A673 (cell line): ENCODE results near the gene CMTM8. TPM values are rescaled to one million over a fixed set of nuclear protein-coding genes. Genes with fewer than 3 reads are reported as not detected.

ENCODE experiments used
- BruUV-seq: library from RNA; stranded (reverse); fragments of 400-500 nt; replicated peaks from 2 replicates; lab custom pipeline; 2021; lab: Mats Ljungman, UMichigan
- CTCF ChIA-PET: fragments of 300-600 bp; sonication (Branson Sonifier 250); formaldehyde crosslinking; loops from one replicate; lab custom pipeline; 2022; ENCODE audit warnings: antibody characterized with exemption; lab: Charles Lee
- POLR2A ChIA-PET: fragments of 300-600 bp; sonication (Branson Sonifier 250); formaldehyde crosslinking; loops from one replicate; lab custom pipeline; 2022; ENCODE audit warnings: antibody characterized with exemption; ENCODE audit not compliant: low non-redundant PET; lab: Charles Lee
- DNase-seq: peaks from one replicate; pipeline ENCODE4 v3.0.0-alpha.2; 2015; ENCODE audit warnings: low spot score
- H3K27ac ChIP-seq: fragments of 200-600 bp; sonication (generic); 2 replicates; pipeline ENCODE4 v1.5.1; 2016; ENCODE audit warnings: mixed run types, low read depth, mild to moderate bottlenecking, mixed read lengths, antibody characterized with exemption, low read length; ENCODE audit not compliant: poor library complexity, severe bottlenecking
- H3K27me3 ChIP-seq: fragments of 200-600 bp; sonication (generic); replicated peaks from 2 replicates; pipeline ENCODE4 v1.6.1; 2017; ENCODE audit warnings: mixed run types, low read depth, mild to moderate bottlenecking, mixed read lengths, antibody characterized with exemption, low read length; ENCODE audit not compliant: insufficient read depth, poor library complexity
- H3K36me3 ChIP-seq: fragments of 200-600 bp; sonication (generic); 2 replicates; pipeline ENCODE4 v1.6.1; 2016; ENCODE audit warnings: mixed run types, mild to moderate bottlenecking, mixed read lengths, antibody characterized with exemption, low read length; ENCODE audit not compliant: insufficient read depth, poor library complexity, severe bottlenecking
- H3K4me1 ChIP-seq: fragments of 200-600 bp; sonication (generic); 2 replicates; pipeline ENCODE4 v1.6.1; 2017; ENCODE audit warnings: mixed run types, mild to moderate bottlenecking, mixed read lengths, antibody characterized with exemption, low read length; ENCODE audit not compliant: insufficient read depth, poor library complexity, severe bottlenecking
- H3K4me3 ChIP-seq: fragments of 200-600 bp; sonication (generic); 2 replicates; pipeline ENCODE4 v1.5.1; 2016; ENCODE audit warnings: low read depth, mixed run types, mild to moderate bottlenecking, mixed read lengths, low read length; ENCODE audit not compliant: poor library complexity, severe bottlenecking
- H3K9me3 ChIP-seq: fragments of 200-600 bp; sonication (generic); 2 replicates; pipeline ENCODE4 v1.6.1; 2016; ENCODE audit warnings: mixed run types, low read depth, mild to moderate bottlenecking, mixed read lengths, antibody characterized with exemption, low read length; ENCODE audit not compliant: poor library complexity, severe bottlenecking
- CTCF ChIP-seq: fragments of 300-800, 200-600 bp; sonication (generic); conservative IDR thresholded peaks from 2 replicates; pipeline ENCODE4 v1.5.1; 2017; ENCODE audit warnings: low read depth, mild to moderate bottlenecking, antibody characterized with exemption, low read length, moderate library complexity, mixed read lengths
- EZH2 ChIP-seq: fragments of 200-600 bp; sonication (generic); IDR thresholded peaks from 2 replicates; pipeline ENCODE4 v1.6.1; 2017; ENCODE audit warnings: borderline replicate concordance, low read depth, mild to moderate bottlenecking, mixed read lengths, antibody characterized with exemption, low read length; ENCODE audit not compliant: poor library complexity, severe bottlenecking
- intact Hi-C: fragments of 100-400 bp; cut with micrococcal nuclease; formaldehyde crosslinking; loops from one replicate; pipeline ENCODE4 v1.10.0; 2022; ENCODE audit not compliant: unreplicated experiment
- total RNA-seq: library from RNA; stranded (reverse); gene quantifications from 2 replicates; pipeline ENCODE4 v1.2.3, GENCODE V29; 2021

CMTM8 gene
- total RNA-seq, 1 experiment from 2014 or later, result 2.1 TPM

GRCh38 chr3:32412887-32413286 is 174.4 kb downstream of the CMTM8 start:
- Histone ChIP-seq H3K27me3 (peaks cover 26% of the 10 kb centered on the region), H3K4me3 (no peak overlapping the region), H3K27ac (no peak overlapping the region), H3K9me3 (no peaks in the 10 kb centered on the region), H3K4me1 (no peaks in the 10 kb centered on the region), H3K36me3 (no peaks in the 10 kb centered on the region)
- ChIA-PET POLR2A (no interaction called here), CTCF (no interaction called here)
- DNase-seq, result no peak
- intact Hi-C loops, result no loop called here
- TF ChIP-seq EZH2, result no peak
- no peak for TF ChIP-seq CTCF
- BruUV-seq, result no TSS peak

- BruUV-seq, result no TSS peak
- no peak for TF ChIP-seq CTCF
- TF ChIP-seq EZH2, result no peak
- Histone ChIP-seq H3K4me3 (no peak overlapping the region), H3K4me1 (no peaks in the 10 kb centered on the region), H3K36me3 (no peaks in the 10 kb centered on the region), H3K27me3 (peaks cover 37% of the 10 kb centered on the region), H3K27ac (no peak overlapping the region), H3K9me3 (no peaks in the 10 kb centered on the region)
- ChIA-PET CTCF (no interaction called here), POLR2A (no interaction called here)
- intact Hi-C loops, result no loop called here
- DNase-seq, result no peak
These were observed 175.5 kb downstream of the CMTM8 start for GRCh38 chr3:32413845-32414521.

GRCh38 chr3:32414522-32415202 is 176.2 kb downstream of the CMTM8 start:
- TF ChIP-seq EZH2 (no peak), CTCF (no peak)
- H3K4me3 ChIP-seq, result no peak overlapping the region
- no peak overlapping the region for H3K27ac ChIP-seq
- peaks cover 43% of the 10 kb centered on the region for H3K27me3 ChIP-seq
- ChIA-PET CTCF (no interaction called here), POLR2A (no interaction called here)
- intact Hi-C loops, result no loop called here
- H3K9me3 ChIP-seq, result no peaks in the 10 kb centered on the region
- no peaks in the 10 kb centered on the region for H3K4me1 ChIP-seq
- DNase-seq, result no peak
- BruUV-seq, result no TSS peak
- H3K36me3 ChIP-seq, result no peaks in the 10 kb centered on the region
